Gastrocnemius medialis (tissue), 4 donors: Measurements from ENCODE around the gene HLA-DPA1.

Experiments
- CTCF ChIP-seq, 5 experiments: fragments of 450-650 bp in 3 of 5; fragments of 200-600 bp in 2 of 5; sonication (generic) in 2 of 5; IDR thresholded peaks in 4 of 5; conservative IDR thresholded peaks in 1 of 5; 1 replicate in 4 of 5; 2 replicates in 1 of 5; pipeline ENCODE4 v1.5.1; 2016 to 2019; ENCODE audit warnings: antibody characterized with exemption in 5 of 5, mild to moderate bottlenecking in 3 of 5, moderate library complexity in 3 of 5
- POLR2A ChIP-seq, 2 donors: fragments of 450-650 bp; IDR thresholded peaks; one replicate each; pipeline ENCODE4 v1.6.1; 2017; ENCODE audit warnings: antibody characterized with exemption in 2 of 2, mild to moderate bottlenecking in 2 of 2, moderate library complexity in 2 of 2

DNA sequence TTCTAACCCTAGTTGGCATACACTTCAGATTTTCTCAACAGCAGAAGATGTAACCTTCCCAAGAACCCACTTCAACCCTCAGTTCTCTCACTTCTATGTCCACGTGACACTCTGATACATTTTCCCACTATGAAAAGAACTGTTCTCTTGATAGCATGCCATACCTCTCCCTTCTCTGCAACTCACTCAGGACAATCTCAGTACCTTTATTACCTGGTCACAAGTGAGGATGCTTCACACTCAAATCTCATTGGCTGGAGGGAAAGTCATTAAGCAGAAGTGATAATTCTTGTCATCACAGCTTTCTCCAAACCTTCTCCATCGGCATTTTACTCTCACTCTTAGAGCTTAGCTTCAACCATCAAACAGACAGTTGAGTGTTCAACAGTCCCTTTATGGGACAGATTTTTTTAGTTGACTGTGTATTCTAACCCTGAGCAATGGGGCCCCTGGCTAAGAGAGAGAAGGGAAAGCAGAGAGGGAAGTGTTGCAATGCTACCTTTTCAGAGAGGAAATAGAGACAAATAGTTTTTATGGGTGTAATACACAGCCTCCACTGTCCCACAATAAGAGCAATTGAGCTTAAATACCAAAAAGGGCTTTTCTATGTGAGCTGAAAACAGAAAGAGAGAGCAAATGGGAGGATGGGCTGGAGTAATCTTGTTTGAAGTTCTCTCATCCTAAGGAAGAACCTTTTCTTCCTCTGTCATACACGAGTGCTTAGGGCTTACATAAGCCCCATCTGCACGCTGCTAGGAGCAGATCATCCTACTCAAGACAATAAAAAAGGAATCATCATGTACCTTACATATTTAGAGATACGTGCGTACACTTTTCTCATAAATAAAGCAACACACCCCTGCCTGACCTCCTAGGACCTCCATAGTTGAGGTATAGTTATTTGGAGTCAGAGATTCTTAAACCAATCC, 16.0 kb downstream of the HLA-DPA1 start:
- TF ChIP-seq POLR2A (IDR thresholded peaks at IDR 0.05) (no peak), CTCF (IDR thresholded peaks at IDR 0.05 in 4 of 5, conservative IDR thresholded peaks at IDR 0.05 in 1 of 5) (no peak)
